Upper lobe of left lung (tissue), 4 donors: ENCODE measurements around the gene UNC79.

Experiments
- CTCF ChIP-seq, 6 experiments: fragments of 450-650 bp in 4 of 6; fragments of 200-600 bp in 2 of 6; sonication (generic) in 2 of 6; IDR thresholded peaks; one replicate each; pipeline ENCODE4 v1.5.1; 2016 to 2019; ENCODE audit warnings: antibody characterized with exemption in 6 of 6
- POLR2A ChIP-seq, 4 donors: fragments of 450-650 bp; IDR thresholded peaks; one replicate each; pipeline ENCODE4 v1.5.1; 2016 to 2017; ENCODE audit warnings: antibody characterized with exemption in 4 of 4, mild to moderate bottlenecking in 2 of 4
- POLR2AphosphoS5 ChIP-seq, 2 donors: sonication (generic); formaldehyde crosslinking; IDR thresholded peaks; one replicate each; pipeline ENCODE4 v1.5.1; 2017; ENCODE audit warnings: antibody characterized with exemption in 2 of 2

DNA sequence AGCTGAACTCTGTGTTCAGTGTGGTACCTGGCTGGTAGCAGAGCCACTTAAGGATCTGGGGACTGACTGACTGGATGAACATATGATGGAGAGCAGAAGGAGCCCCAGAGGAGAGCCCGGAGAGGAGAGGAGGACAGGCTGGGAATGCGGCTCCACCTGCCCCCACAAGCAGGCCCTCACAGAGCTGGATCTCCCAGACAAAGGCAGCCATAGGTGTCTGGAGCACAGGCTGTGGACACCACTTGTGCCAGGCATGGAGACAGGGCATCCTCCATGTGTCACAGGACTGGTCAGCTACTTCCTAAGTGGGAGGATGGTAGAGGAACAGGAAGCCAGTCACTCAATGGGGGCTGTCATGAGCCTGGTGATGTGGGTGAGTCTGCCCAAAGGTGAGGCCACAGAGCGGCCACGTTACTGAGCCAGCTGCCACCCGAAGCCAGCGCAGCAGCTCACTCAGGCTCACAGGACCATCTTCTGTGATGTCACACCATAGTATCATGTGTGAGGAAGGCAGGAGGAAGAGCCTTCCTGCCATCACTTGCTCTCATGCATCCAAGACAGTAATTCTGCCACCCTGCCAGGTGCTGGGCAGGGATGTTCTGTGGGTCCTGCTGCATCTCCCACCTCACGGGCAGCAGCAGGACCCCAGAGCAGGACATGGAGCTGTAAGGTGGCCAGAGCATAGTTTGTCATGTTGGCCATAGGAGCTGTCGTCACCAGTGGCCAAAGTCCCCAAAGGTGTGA lies 285.4 kb downstream of the UNC79 start:
- TF ChIP-seq POLR2A (IDR thresholded peaks at IDR 0.05), result no peak
- TF ChIP-seq CTCF (IDR thresholded peaks at IDR 0.05), result no peak
- no peak for TF ChIP-seq POLR2AphosphoS5 (IDR thresholded peaks at IDR 0.05)
